NCI-H2227 treated with DMSO at 0.1 percent for 48 hours (cell line): Measurements from ENCODE around the gene CNNM3.

Experiments used
- DNase-seq: peaks from one replicate; lab custom pipeline; 2025; lab: John Stamatoyannopoulos, UW

The CNNM3 gene

GRCh38 chr2:96819128-96819875 is 3.2 kb downstream of the CNNM3 start:
- DNase-seq: no peak

GRCh38 chr2:96819876-96820511 is 3.9 kb downstream of the CNNM3 start:
- no peak for DNase-seq

GRCh38 chr2:96821113-96821675 is 5.1 kb downstream of the CNNM3 start:
- no peak for DNase-seq

GRCh38 chr2:96822786-96823185 is 6.7 kb downstream of the CNNM3 start:
- no peak for DNase-seq

- no peak for DNase-seq
Observed at GRCh38 chr2:96823198-96823597, 7.1 kb downstream of the CNNM3 start.

GRCh38 chr2:96824079-96824870 is 8.2 kb downstream of the CNNM3 start:
- no peak for DNase-seq

- DNase-seq: no peak
Observed at GRCh38 chr2:96825057-96825456, 9.0 kb downstream of the CNNM3 start.

- DNase-seq: no peak
Observed at GRCh38 chr2:96826546-96827278, 10.6 kb downstream of the CNNM3 start.

- DNase-seq: no peak
Observed at GRCh38 chr2:96828436-96828835, 12.4 kb downstream of the CNNM3 start.

GRCh38 chr2:96828874-96829273 is 12.8 kb downstream of the CNNM3 start:
- no peak for DNase-seq

GRCh38 chr2:96830044-96830562 is 14.0 kb downstream of the CNNM3 start:
- DNase-seq: no peak

- no peak for DNase-seq
Observed at GRCh38 chr2:96831679-96832078, 15.6 kb downstream of the CNNM3 start.

- no peak for DNase-seq
Observed at GRCh38 chr2:96832408-96832753, 16.3 kb downstream of the CNNM3 start.

GRCh38 chr2:96832754-96833507 is 16.9 kb downstream of the CNNM3 start:
- peak; percentile 5 for DNase-seq

GRCh38 chr2:96835830-96836229 is 19.8 kb downstream of the CNNM3 start:
- no peak for DNase-seq

GRCh38 chr2:96837575-96837974 is 21.5 kb downstream of the CNNM3 start:
- DNase-seq: no peak

- no peak for DNase-seq
Observed at GRCh38 chr2:96838345-96839292, 22.6 kb downstream of the CNNM3 start.

- no peak for DNase-seq
Observed at GRCh38 chr2:96839293-96839874, 23.3 kb downstream of the CNNM3 start.
